Fibroblast of gingiva (primary cell): ENCODE data around the gene CFH.
"Not testable (repeated sequence)": the region's sequence is repeated elsewhere in the genome, so short reads cannot be mapped to it uniquely, and the experiment has no call there.

ENCODE experiments used
- DNase-seq: peaks from one replicate; pipeline ENCODE4 v3.0.0-alpha.2; 2011; ENCODE audit warnings: low read depth

Gene CFH

GRCh38 chr1:196667131-196667530, 15.3 kb downstream of the CFH start:
- DNase-seq = no peak

DNA sequence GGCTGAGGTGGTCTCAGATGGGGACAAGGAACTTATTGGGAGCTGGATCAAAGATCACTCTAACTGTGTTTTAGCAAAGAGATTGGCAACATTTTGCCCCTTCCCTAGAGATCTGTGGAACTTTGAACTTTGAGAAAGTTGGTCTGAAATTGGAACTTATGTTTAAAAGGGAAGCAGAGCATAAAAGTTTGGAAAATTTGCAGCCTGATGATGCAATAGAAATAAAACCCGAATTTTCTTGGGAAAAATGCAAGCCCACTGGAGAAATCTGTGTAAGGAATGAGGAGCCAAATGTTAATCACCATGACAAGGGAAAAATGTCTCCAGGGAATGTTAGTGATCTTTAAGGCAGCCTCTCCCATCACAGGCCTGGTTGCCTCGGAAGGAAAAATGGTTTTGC, 17.2 kb downstream of the CFH start:
- no peak for DNase-seq

- DNase-seq = no peak
Observed at GRCh38 chr1:196669693-196670092, 17.9 kb downstream of the CFH start.

DNA sequence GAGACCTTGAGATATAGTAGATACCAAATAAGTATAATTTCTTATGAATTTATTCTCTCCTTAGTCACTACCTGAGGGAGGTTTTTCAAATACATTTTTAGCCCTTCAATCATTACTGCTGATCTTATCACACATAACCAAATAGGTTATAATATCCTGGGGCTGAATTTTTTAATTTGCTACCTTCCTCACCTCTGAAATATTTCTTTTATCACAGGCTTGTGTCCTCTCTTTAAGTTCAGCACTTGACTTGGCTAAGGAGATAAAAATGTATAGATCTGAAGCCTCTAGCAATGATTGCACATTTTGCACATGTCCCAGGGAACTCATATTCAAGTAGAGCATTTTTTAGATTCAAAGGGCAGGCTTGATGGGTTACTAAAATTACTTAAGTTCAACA, 23.1 kb downstream of the CFH start:
- no peak for DNase-seq

GRCh38 chr1:196677781-196678509, 26.1 kb downstream of the CFH start:
- DNase-seq = peak; percentile 6

DNA sequence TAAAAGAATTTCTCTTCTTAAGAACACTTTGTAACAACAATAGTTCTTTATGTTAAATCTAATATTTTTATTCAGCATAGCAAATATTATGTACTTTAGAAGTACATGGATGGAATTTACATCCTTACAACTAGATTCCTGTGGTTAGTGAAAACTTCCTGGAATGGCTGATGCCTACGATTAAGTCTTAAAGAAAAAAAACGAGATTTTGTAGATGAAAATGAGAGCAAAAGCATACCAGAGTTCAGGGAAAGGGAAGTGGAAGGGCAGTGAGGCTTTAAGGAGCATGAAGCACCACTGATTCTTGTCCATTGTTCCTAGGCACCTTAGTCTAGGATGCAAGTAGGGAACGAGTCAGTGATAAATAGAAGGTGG, 26.7 kb downstream of the CFH start:
- DNase-seq = peak; percentile 53

DNA sequence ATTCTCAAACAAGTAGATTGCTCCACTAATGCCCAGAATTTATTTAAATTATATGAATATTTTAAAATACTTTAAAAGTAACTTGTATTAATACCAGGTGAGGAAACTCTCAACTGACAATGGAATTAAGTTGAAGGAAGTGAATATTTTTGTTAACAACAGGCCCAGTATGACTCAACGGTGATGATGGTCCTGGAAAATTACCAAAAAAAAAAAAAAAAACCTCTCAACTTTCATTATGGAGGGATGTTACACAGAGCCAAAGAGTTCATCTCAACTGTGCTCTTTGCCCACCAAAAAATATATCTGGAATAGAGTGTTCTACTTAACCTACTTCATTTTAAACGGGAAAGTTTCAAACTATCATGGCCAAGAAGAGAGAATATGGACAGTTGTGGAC, 28.3 kb downstream of the CFH start:
- DNase-seq = no peak

GRCh38 chr1:196684476-196684875, 32.6 kb downstream of the CFH start:
- no peak for DNase-seq

- peak; percentile 4 for DNase-seq
Observed at GRCh38 chr1:196685506-196685905, 33.7 kb downstream of the CFH start.

DNA sequence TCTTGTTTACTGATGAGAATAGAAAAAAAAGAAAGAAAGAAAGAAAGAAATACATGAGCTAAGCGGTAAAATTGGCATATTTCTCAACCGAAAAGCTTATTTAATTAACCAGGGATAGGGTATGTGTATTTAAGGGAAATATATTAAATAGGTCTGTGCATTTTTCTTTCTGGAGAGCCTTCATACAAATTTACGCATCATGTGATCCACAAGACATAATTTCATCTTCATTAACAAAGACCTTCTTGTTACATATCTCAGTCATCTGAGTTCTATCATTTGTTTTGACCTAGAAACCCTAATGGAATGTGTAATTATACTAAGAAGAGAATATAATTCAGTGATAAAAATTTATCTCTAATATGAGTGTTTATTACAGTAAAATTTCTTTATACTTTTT, 37.2 kb downstream of the CFH start:
- no peak for DNase-seq

GRCh38 chr1:196690582-196690981, 38.7 kb downstream of the CFH start:
- no peak for DNase-seq

- no peak for DNase-seq
Observed at GRCh38 chr1:196698993-196699392, 47.1 kb downstream of the CFH start.

GRCh38 chr1:196701144-196701543, 49.3 kb downstream of the CFH start:
- no peak for DNase-seq

GRCh38 chr1:196709892-196710291, 58.0 kb downstream of the CFH start:
- not testable (repeated sequence) for DNase-seq

GRCh38 chr1:196717868-196718267, 66.0 kb downstream of the CFH start:
- DNase-seq = no peak

- DNase-seq = peak; percentile 21
Observed at GRCh38 chr1:196723325-196724185, 71.7 kb downstream of the CFH start.

DNA sequence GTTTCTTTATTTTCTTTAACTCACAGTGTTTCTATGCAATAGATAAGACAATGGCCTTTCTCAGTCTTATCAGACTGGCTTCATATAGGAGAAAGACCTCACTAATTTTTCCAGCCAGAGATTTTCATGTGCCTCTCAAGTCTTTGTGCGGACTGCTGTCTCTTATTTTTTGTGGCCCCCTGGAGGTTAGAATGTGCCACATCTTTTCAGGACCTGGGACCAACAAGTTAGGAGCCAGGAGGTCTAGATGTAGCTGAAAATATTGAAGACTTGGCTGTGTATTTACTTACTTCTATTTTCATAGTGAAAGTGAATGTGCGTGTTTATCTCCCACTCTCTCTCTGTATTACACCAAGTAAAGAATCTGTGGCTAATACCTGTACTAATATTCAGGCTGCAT, 80.7 kb downstream of the CFH start:
- DNase-seq = no peak

GRCh38 chr1:196733091-196733970, 81.5 kb downstream of the CFH start:
- no peak for DNase-seq

GRCh38 chr1:196734006-196734405, 82.2 kb downstream of the CFH start:
- DNase-seq = no peak

- DNase-seq = no peak
Observed at GRCh38 chr1:196734460-196734859, 82.6 kb downstream of the CFH start.

DNA sequence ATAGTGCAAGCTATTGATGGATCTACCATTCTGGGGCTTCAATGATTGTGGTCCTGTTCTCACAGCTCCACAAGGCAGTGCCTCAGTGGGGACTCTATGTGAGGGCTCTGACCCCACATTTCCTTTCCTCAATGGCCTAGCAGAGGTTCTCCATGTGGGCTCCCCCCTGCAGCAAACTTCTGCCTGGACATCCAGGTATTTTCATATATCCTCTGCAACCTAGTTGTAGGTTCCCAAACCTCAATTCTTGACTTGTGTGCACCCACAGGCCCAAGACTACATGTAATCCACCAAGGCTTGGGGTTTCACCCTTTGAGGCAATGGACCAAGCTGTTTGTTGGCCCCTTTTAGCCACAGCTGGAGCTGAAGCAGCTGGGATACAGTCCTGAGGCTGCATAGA, 86.9 kb downstream of the CFH start:
- DNase-seq = no peak

DNA sequence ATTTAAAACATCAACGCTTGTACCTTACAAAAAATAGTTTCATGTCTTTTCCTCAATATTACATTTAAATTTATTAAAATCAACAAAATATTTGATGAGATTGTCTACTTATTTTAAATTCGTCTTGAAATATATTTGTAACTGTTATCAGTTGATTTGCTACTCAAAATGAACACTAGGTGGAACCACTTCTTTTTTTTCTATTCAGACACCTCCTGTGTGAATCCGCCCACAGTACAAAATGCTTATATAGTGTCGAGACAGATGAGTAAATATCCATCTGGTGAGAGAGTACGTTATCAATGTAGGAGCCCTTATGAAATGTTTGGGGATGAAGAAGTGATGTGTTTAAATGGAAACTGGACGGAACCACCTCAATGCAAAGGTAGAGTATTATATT, 91.4 kb downstream of the CFH start:
- peak; percentile 32 for DNase-seq
